Dermis microvascular lymphatic vessel endothelial cell (primary cell): ENCODE results near the gene RBM26. TPM values are rescaled to one million over a fixed set of nuclear protein-coding genes. Genes with fewer than 3 reads are reported as not detected.
A peak's percentile ranks its signal among the peaks of the same experiment; 100 is the strongest.
"Not testable (repeated sequence)": the region's sequence is repeated elsewhere in the genome, so short reads cannot be mapped to it uniquely, and the experiment has no call there.

ENCODE experiments used
- DNase-seq, 2 donors: peaks; one replicate each; pipeline versions ENCODE4 v3.0.0 to v3.0.0-alpha.2; 2010; ENCODE audit warnings: low read depth in 2 of 2
- total RNA-seq: library from RNA; depleted of rRNA; stranded (reverse); fragments of >200 nt; gene quantifications from 2 replicates; pipeline ENCODE4 v1.2.1, GENCODE V29; 2014

RBM26 gene
- total RNA-seq, 1 donor from 2014 or later: 13.4 TPM

DNA sequence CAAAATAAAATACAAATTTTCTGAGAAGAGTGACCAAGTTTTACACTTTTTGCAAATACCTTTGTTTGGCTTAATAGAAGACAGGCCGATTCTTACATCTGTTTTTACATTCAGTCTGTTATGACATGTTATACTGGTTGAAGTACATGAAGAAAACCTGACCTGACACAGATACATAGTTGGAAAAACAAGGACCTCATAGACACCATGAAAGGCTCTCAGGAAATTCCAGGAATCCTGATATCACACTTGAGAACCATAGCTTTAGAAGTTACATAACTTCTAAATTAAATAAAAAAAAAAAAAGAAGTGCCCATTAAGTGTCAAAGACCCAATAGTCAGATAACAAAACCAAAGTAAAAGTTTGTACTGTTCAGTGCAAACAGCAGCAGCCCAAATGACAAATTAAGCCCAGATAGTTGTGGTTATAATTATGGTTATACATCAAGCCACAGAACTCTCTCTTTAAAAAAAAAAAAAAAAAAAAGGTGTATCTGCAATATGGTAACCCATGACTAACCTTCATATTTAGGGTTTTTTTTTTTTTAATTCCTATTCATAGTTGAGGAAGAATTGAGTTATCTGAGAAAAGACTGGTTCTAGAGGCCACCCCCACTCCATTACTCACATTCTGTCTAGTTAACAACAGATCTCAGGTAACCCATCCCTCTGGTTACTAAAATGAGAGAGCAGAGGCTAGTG, 19.8 kb downstream of the RBM26 start:
- DNase-seq: no peak

DNA sequence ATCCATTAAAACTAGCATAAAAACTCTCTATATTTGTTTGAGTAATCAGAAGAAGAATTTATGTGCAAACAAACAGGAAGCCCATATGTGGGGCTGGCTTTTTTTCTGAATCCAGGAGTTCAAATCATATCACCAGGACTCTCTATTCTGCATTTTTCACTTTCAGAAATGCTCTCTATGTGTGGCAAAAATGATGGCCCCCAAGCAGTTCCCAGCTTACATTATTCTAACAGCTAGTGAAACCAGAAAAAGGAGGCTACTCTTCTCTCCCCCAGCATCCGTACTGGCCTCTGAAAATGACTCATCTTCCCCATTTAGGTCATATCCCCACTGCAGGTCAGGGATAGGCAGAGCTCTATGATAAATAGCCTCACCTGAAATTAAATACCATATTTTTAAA, 20.4 kb downstream of the RBM26 start:
- DNase-seq: peak in 1 of 2 donors; percentile 63

DNA sequence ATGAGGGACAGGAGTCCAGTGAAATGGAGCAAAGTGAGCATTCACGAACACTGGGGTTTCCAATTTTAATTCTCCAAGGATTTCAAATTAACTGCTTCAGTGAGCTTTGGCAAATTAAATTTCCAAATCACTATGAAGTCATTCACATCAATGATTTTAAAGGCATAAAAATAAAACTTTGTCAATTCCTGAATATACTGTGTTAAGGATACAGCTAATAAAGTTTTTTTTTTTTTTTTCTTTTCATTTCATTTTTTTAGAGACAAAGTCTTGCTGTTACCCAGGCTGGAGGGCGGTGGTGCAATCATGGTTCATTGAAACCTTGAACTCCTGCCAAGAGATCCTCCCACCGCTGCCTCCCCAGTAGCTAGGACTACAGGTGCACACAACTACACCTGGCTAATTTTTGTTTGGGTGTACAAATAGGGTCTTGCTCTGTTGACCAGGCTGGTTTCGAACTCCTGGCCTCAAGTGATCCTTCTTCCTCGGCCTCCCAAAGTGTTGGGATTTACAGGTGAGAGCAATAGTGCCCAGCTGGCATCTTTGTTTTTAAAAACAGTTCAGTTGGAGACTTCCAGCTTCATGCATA, 21.9 kb downstream of the RBM26 start:
- DNase-seq: no peak

DNA sequence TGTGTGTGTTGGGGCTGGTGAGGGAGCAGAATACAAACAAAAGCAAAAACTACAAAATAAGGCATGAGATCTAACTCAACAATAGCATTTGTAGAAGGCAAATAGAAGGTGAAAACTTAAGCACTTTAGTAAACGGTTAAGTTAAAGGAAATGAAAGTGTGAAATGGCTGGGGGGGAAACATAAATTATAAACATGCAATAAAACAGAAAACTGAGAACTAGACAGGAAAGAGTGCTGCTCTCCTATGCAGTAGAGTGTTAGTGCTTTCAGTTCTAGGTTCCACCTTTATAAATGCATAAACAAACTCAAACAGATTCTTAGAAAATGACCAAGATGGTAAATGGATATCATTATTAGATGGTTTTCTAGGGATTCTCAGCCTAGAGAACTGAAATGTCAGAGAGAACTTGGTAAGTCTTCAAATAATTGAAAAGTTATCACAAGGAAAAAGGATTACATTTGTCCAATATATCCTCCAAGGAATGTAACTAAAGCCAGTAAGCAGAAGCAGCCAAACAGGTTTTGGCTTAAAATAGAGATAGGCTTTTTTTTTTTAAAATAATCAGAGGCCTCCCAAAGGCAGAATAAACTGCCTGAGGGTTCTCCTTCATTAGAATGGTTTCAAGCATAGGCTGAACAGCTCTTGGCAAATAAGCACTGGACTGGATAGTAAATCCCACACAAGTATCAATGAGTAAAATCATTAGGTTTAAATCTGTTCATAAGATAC, 23.3 kb downstream of the RBM26 start:
- DNase-seq: no peak

DNA sequence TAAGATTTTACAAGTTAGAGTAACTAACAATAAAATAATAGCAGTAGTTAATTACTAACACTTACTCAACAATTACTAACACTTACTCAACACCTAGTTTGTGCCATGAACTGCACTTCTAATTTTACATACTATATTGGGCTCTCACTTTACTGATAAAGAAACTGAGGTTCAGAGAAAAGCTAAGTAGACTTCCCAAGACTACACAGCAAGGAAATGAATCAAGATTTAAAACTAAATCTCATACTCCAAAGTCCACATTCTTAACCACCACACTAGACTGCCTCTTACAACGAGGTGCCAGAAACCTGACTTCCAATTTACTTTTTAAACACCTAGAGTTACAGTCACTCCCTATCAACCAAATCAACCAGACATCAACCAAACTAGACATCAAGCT, 25.1 kb downstream of the RBM26 start:
- no peak for DNase-seq

DNA sequence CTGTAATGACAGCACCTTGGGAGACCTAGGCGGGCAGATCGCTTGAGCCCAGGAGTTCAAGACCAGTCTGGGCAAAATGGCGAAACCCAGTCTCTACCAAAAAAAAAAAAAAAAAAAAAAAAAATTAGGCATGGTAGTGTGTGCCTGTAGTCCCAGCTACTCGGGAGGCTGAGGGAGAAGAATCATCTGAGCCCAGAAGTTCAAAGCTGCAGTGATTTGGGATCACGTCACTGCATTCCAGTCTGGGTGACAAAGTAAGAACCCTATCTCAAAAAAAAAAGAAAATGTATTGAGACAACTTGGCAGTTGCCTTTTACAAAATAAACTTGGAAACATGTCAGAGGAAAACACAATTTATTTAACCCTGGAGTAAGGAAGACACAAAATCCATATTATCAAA, 26.8 kb downstream of the RBM26 start:
- no peak for DNase-seq

DNA sequence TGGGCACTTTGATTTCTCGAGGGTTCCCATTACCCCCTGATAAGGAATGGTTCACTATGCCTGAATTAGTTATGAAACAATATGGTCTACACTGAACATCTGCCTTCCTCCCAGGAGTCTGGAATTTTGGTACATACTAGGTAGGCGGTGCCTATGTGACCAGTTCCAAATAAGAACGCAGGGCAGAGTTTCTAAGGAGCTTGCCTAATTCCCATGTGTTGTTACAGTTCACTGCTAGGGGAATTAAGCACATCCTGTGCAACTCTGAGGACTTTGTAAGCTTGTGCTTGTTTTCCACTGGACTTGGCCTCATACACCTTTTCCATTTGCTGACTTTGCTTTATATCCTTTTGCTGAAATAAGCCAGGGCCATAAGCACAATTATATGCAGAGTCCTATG, 29.2 kb downstream of the RBM26 start:
- DNase-seq: no peak

DNA sequence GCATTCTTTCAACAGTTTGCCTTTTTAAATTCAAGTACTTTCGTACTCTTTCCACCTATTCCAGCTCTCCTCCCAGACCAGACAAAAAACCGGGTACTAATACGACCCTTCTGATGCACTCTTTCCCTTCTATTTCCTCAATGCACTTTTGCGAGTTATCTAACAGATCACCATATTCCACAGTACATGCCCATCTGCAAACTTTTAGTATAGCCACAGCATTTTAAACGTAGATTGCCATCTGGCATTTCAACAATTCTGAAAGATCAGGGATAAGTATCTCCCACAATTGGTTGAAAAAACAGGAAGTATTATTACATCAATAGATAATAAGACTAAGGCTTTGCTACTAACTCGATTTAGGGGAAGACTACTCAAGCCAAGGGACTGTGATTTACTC, 31.5 kb downstream of the RBM26 start:
- DNase-seq: no peak

DNA sequence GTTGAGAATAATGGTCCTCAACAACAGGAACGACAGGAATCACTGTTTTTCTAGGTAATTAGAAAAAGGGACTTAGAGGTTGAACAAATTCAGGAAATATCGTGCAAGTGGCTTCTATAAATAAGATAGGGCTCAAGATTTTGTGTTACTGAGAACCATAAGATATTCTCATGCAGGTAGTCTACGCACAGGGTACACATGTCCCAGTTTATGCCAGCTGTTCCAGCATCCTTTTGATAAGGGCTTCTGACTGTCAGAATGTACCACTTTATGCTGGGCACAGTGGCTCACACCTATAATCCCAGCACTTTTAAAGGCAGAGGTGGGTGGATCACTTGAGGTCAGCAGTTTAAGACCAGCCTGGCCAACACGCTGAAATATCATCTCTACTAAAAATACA, 32.1 kb downstream of the RBM26 start:
- DNase-seq: no peak

DNA sequence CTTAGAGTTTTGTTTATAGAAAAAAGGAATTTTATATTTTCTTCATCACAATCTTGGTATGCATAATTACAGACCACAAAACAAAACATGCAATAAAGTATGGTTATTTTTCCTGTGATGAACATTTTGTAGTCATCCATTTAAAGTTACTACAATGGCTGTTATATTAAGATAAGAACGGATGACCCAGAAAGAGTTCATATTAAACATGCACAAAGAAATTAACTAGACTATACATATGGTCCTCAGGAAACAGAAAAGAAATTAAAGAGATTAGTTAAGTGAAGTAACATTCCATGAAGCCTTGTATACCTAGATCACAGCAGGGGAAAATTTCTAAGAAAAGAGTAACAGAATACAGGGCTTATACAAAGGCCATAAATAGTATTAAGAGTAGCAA, 36.8 kb downstream of the RBM26 start:
- DNase-seq: no peak

DNA sequence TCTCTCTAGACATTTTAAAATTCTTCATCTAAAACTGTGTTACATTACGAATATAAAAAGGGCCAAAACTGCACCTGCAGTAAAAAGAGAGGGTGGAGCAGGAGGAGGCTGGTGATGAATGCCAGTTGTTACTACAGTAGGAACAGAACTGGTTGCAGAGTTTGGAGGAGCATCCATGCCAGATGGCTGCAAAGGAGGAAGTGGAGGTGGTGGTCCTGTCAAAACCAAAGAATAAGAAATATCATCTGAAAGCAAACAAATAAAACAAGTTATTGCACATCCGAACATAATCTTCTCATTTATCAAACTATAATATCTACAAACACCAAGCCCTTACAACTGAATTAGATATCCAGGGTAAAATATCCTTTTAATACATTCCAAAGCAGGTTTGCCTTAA, 40.1 kb downstream of the RBM26 start:
- no peak for DNase-seq

DNA sequence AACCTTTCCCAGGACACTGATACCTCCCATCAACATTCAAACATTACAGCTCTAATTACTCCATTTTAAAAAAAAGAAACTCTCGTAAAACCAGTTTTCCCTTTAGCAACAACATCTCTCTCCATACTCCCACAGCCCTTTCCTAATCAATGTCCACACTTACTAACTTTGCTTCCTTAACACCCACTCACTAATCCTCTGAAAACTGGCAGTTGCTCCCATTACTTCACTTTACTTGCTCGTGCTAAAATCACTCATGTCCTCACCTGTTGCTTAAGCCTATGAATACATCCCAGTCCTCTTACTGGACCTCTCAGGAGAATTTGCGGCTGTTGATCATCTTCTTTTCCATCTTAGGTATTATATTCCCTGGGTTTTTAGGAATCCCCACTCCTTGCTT, 44.8 kb downstream of the RBM26 start:
- no peak for DNase-seq

DNA sequence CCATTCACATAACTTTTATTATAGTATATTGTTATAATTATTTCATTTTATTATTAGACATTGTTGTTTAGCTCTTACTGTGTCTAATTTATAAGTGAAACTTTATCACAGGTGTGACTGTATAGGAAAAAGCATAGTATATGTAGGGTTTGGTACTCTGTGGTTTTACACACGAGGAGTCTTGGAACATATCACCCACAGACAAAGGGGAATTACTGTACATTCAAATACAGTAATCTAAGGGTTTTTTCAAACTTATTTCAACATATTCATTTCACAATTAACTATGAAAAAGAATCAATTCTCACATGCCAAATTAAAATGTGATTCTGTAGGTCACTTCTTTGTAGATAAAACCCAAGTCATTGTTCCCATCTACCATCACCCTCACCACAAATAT, 46.0 kb downstream of the RBM26 start:
- DNase-seq: no peak

DNA sequence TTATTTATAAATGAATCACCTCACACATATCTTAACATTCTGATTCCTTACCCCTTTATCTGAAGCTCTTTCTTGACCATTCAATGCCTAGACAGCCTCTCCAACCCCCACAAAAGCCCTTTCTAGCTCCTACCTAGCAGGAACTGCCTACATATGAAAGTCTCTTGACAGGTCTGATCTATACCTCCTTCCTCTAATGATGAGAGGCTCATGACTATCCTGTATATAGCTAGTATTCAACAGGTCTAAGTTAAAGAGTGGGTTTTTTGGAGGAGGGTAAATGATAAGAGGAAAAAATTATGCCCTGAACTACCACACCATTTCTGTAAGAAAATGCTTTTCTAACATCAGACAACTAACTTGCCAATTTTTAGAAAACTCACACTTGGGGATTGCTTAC, 47.0 kb downstream of the RBM26 start:
- DNase-seq: no peak

DNA sequence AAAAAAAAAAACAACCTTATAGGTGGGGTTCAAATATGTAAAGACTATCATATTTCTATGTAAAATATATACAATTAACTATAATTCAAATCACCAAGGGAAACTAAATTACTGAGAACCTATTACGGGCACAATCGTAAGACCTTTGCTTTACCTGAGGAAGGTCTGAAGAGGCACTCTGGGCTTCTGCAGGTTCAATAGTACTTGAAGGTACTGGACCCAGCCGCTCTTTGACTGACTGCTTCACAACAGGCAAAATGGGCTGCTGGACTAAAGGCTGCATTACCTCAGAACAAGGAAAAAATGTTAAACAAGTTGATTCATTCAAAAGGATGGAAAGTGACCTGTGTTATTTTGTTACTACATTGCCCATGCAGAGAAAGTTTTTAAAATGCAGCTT, 51.8 kb downstream of the RBM26 start:
- peak in 1 of 2 donors; percentile 1 for DNase-seq

DNA sequence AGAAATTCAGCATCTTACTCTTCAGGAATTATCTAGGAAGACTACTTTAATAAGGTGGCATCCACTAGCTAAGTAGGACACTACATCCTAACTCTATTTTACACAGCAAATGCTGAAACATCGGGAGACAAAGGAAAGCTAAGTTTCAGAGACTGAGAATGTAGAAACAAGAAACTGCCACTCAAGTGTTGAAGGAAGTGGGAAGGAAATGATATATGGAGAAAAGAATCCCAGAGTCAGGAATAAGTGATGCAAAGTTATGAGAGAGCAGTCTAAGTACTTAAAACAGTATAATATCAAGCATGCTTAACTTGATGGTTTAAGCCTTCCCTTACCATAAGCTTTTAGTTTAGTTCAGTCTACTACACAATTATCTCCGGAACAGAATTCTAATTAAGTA, 52.4 kb downstream of the RBM26 start:
- DNase-seq: peak in 1 of 2 donors; percentile 64

DNA sequence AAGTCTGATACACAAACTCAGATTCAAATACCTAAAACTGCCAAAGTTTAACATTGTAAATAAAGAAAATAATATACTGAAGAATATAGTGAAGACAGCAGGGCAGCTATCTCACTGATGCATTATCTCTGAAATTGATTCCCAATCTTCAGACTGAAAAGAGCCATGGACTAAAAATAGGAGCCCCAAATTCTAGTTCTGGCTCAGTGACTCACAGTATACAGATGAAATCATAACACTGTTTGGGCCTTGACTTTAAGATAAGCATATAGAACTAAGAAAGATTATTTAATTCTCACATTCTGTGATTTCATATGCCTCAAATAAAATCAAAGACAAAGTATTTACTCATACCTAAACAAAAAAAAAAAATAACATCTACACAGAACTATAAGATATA, 53.9 kb downstream of the RBM26 start:
- DNase-seq: no peak

DNA sequence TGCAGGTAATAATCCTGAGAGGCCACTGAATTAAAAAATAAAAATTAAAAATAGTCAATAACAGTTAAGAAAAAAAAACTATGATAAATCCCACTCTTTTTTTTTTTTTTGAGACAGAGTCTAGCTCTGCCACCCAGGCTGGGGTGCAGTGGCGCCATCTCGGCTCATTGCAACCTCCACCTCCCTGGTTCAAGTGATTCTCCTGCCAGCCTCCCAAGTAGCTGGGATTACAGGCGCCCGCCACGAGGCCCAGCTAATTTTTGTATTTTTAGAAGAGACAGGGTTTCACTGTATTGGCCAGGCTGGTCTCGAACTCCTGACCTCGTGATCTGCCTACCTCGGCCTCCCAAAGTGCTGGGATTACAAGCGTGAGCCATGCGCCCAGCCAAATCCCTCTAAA, 56.4 kb downstream of the RBM26 start:
- DNase-seq: not testable (repeated sequence)

DNA sequence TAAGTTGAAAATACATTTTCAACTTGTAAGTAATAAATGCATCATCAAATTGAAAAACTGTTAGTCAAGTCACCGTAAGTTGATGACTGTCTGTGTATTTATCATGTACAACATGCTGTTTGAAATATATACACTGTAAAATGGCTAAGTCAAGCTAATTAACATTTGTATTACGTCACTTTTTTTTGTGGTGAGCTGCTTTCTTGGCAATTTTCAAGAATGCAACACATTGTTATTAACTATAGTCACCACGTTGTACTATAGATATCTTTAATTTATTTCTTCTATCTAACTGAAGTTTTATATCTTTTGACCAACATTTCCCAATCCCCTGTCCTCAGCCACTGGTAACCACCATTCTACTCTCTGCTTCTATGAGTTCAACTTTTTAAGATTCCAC, 57.0 kb downstream of the RBM26 start:
- no peak for DNase-seq

DNA sequence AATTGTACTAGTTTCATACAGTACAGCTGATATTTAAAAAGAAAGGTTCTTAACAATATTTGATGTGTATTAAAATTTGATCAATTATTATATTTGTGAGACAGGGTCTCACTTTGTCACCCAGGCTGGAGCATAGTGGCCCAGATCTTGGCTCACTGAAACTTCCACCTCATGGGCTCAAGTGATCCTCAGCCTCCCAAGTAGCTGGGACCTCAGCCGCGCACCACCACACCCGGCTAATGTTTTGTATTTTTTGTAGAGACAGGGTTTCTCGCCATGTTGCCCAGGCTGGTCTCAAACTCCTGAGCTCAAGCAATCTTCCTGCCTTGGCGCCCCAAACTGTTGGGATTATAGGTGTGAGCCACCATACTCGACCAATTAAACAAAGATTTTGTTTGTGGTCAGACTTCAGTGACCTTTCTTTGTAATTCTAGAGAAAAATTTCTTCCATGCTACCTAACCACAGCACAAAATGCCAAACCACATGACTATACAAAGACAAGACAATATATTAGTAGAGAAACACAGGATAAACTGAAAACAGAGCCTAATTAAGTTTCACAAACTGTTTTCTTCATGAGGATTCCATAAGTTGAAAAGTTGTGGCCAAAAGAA, 59.6 kb downstream of the RBM26 start:
- no peak for DNase-seq

DNA sequence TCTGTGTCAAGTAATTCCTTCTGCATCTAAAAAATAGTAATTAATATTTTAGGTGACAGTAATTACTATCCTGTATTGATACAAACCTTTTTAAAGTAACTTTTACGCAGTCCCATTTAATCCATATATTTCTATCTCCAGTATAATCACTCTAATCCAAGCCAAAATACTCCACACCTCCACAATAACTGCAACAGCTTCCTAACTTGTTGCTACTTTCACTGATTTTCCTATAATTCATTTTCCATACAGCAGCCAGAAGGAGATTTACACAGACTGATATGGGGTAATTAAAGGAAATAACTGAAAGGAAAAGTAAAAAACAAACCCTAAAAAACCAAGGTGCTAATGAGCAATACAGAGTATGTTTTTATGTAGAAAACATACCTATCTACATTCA, 64.9 kb downstream of the RBM26 start:
- DNase-seq: no peak

DNA sequence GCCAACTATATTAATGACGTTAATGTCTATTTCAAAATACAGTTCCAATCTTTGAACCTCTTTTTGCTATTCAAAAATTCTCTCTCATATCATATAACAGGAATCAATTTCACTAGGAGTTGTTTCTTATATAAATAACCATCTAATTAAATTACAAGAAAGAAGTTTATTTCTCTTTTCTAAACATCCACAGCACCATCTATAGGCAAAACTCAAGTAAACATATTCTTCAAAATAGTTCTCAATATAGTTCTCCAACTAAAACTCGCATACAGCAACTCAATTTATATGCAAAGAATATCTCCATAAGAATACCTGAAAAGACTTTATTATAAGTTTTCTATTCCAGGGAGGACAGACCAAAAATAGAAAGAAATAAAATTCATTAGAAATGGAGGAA, 65.6 kb downstream of the RBM26 start:
- no peak for DNase-seq

DNA sequence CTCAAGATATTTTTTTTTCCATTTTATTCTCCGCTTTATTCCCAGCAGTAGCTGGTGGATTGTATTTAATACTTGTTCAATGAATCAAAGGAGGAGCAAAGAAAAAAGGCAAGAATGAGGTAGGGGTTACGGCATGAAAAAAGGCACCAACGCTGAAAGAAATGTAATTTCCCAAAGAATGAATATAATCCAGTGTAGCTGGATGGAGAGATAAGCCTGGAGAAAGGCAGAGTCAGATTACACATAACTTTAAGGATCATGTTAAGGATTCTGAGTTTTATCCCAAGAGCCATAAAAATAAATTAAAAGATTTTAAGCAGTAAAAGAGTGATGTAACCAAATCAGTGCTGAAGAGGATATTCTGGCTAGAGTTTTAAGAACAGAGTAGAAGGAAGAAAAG, 67.7 kb downstream of the RBM26 start:
- DNase-seq: no peak
